Activated CD4-positive, alpha-beta memory T cell treated with anti-CD3 and anti-CD28 coated beads for 36 hours (primary cell): Measurements from ENCODE around the gene GSKIP. TPM values are rescaled to one million over a fixed set of nuclear protein-coding genes. Genes with fewer than 3 reads are reported as not detected.

Source experiments
- CTCF ChIA-PET: fragments of 350-600 bp; sonication (Branson Sonifier 250); formaldehyde crosslinking; loops from one replicate; lab custom pipeline; 2021; ENCODE audit warnings: antibody characterized with exemption, inconsistent platforms; lab: Charles Lee
- POLR2A ChIA-PET: fragments of 350-600 bp; sonication (Branson Sonifier 250); formaldehyde crosslinking; loops from one replicate; lab custom pipeline; 2021; ENCODE audit warnings: antibody characterized with exemption; lab: Charles Lee
- DNase-seq: peaks from one replicate; pipeline ENCODE4 v3.0.0-alpha.2; 2020
- H3K27ac Mint-ChIP-seq: one replicate; pipeline ENCODE4 v1.8.0; 2021; ENCODE audit warnings: mixed read lengths
- H3K27me3 Mint-ChIP-seq: one replicate; pipeline ENCODE4 v1.8.0; 2021; ENCODE audit warnings: mixed read lengths
- H3K36me3 Mint-ChIP-seq: one replicate; pipeline ENCODE4 v1.8.0; 2021; ENCODE audit warnings: mixed read lengths
- H3K4me1 Mint-ChIP-seq: one replicate; pipeline ENCODE4 v1.8.0; 2021; ENCODE audit warnings: low read depth, mixed read lengths
- H3K4me3 Mint-ChIP-seq: one replicate; pipeline ENCODE4 v1.8.0; 2021; ENCODE audit warnings: mild to moderate bottlenecking, mixed read lengths
- H3K9me3 Mint-ChIP-seq: one replicate; pipeline ENCODE4 v1.8.0; 2021; ENCODE audit warnings: mixed read lengths
- intact Hi-C: fragments of 100-400 bp; cut with micrococcal nuclease; formaldehyde crosslinking; loops from one replicate; pipeline ENCODE4 v1.15.1; 2023
- total RNA-seq, 2 experiments: library from RNA; stranded (reverse); gene quantifications; one replicate each; pipeline ENCODE4 v1.2.3, GENCODE V29; 2021

GSKIP gene
- total RNA-seq, 2 experiments from 2014 or later: 22.8 to 29.7 TPM

DNA sequence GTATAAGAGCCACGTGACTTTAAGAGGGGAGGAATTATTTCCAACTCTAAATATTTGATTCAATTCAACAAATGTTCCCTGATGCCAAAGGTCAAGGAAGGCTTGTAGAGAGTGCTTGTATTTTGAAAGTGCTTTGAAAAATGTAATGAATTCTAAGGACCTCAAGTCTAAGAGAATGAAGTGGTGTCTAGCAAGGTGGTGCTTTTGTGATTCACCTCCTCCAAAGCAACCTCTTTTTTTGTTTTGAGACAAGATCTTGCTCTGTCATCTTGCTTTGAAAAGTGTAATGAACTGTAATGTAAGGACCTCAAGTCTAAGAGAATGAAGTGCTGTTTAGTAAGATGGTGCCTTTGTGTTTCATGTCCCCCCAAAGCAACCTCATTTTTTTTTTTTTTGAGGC is 42.4 kb downstream of the GSKIP start:
- H3K4me3 Mint-ChIP-seq: no peak overlapping the region
- intact Hi-C loops: no loop called here
- DNase-seq: no peak
- H3K27ac Mint-ChIP-seq: no peak overlapping the region
- POLR2A ChIA-PET: no interaction called here
- no peaks in the 10 kb centered on the region for H3K4me1 Mint-ChIP-seq
- H3K27me3 Mint-ChIP-seq: peaks cover 1% of the 10 kb centered on the region
- H3K36me3 Mint-ChIP-seq: no peaks in the 10 kb centered on the region
- no peaks in the 10 kb centered on the region for H3K9me3 Mint-ChIP-seq
- CTCF ChIA-PET: no interaction called here

- Mint-ChIP-seq H3K27ac (no peak overlapping the region), H3K27me3 (peaks cover 1% of the 10 kb centered on the region), H3K9me3 (no peaks in the 10 kb centered on the region), H3K4me3 (no peak overlapping the region), H3K36me3 (no peaks in the 10 kb centered on the region), H3K4me1 (no peaks in the 10 kb centered on the region)
- ChIA-PET POLR2A (no interaction called here), CTCF (interaction anchor here (0.7 kb wide), 1 partner anchor 9 kb away, joined by 3 read pairs; no protein-coding TSS in a partner anchor)
- intact Hi-C loops: no loop called here
- no peak for DNase-seq
Observed at GRCh38 chr14:96407935-96408570, 44.7 kb downstream of the GSKIP start.

DNA sequence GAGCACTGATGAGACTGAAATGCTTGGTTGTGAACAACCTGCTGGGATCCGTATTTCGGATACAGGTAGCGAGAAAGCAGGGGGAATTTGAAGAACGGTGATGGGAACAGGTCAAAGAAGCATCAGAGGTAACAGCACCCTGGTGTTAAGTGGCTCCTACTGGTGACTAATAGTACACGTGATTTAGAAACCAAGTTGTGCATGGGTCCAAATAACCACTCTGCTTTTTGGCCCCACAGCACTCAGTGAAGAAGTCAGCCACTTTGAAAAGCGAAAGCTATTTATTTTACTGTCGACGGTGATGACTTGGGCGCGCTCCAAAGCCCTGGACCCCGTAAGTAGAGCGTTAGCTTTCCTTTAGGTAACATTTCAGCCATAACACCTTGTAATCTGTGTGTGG is 45.3 kb downstream of the GSKIP start:
- no peak for DNase-seq
- intact Hi-C loops: no loop called here
- Mint-ChIP-seq H3K9me3 (no peaks in the 10 kb centered on the region), H3K36me3 (no peaks in the 10 kb centered on the region), H3K27ac (no peak overlapping the region), H3K4me1 (no peaks in the 10 kb centered on the region), H3K27me3 (peaks cover 1% of the 10 kb centered on the region), H3K4me3 (no peak overlapping the region)
- CTCF ChIA-PET: no interaction called here
- POLR2A ChIA-PET: no interaction called here

DNA sequence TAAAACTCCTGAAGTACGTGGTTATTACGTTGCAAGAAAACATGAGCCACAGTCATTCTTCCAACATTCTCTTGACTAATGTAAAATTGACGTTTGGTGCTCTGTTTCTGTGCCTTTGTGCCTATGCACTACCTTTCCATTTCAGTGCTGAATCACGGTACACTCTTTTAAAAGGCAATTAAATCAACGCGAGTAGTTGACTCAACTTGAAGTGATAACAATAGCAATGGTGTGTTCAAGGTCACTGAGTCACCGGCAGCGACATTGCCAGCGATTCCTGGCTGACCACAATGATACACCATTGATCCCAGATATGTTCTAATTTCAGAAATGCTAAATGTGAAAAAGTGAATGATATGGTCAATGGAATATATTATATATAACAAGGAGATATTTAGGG is 46.4 kb downstream of the GSKIP start:
- intact Hi-C loops: no loop called here
- DNase-seq: no peak
- Mint-ChIP-seq H3K27me3 (no peaks in the 10 kb centered on the region), H3K9me3 (no peaks in the 10 kb centered on the region), H3K4me3 (no peak overlapping the region), H3K4me1 (no peaks in the 10 kb centered on the region), H3K27ac (no peak overlapping the region), H3K36me3 (no peaks in the 10 kb centered on the region)
- CTCF ChIA-PET: no interaction called here
- POLR2A ChIA-PET: no interaction called here

GRCh38 chr14:96410119-96410518 is 46.8 kb downstream of the GSKIP start:
- no peaks in the 10 kb centered on the region for H3K36me3 Mint-ChIP-seq
- intact Hi-C loops: no loop called here
- DNase-seq: no peak
- CTCF ChIA-PET: no interaction called here
- no peak overlapping the region for H3K27ac Mint-ChIP-seq
- H3K4me3 Mint-ChIP-seq: no peak overlapping the region
- POLR2A ChIA-PET: no interaction called here
- H3K27me3 Mint-ChIP-seq: no peaks in the 10 kb centered on the region
- H3K4me1 Mint-ChIP-seq: no peaks in the 10 kb centered on the region
- H3K9me3 Mint-ChIP-seq: no peaks in the 10 kb centered on the region

DNA sequence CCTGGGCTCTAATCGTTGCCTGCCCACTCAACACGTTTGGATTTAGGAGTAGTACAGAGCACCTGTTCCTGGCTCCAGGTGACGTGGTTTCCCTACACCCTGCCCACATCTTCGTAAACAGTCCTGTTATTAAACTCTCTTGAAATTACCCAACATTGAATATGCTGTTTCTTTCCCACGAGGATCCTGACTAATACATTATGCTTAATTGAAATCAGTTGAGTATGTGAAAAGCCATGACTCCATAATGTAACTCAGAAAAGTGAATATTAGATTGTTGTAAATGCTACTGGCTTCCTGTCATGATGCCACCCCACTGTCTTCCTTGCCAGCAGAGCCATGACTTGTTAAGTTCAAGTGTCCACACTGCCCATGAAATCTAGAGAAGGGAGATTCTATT is 50.2 kb downstream of the GSKIP start:
- H3K4me3 Mint-ChIP-seq: no peak overlapping the region
- intact Hi-C loops: no loop called here
- DNase-seq: no peak
- no peaks in the 10 kb centered on the region for H3K9me3 Mint-ChIP-seq
- H3K27me3 Mint-ChIP-seq: no peaks in the 10 kb centered on the region
- H3K36me3 Mint-ChIP-seq: no peaks in the 10 kb centered on the region
- no peaks in the 10 kb centered on the region for H3K4me1 Mint-ChIP-seq
- no peak overlapping the region for H3K27ac Mint-ChIP-seq
- POLR2A ChIA-PET: no interaction called here
- CTCF ChIA-PET: no interaction called here

- Mint-ChIP-seq H3K9me3 (no peaks in the 10 kb centered on the region), H3K27me3 (no peaks in the 10 kb centered on the region), H3K4me3 (no peak overlapping the region), H3K36me3 (no peaks in the 10 kb centered on the region), H3K27ac (no peak overlapping the region), H3K4me1 (no peaks in the 10 kb centered on the region)
- DNase-seq: no peak
- ChIA-PET CTCF (interaction anchor here (0.6 kb wide), 1 partner anchor 8 kb away, joined by 3 read pairs; no protein-coding TSS in a partner anchor), POLR2A (no interaction called here)
- intact Hi-C loops: no loop called here
Observed at GRCh38 chr14:96415559-96415958, 52.2 kb downstream of the GSKIP start.

- no peaks in the 10 kb centered on the region for H3K9me3 Mint-ChIP-seq
- no peaks in the 10 kb centered on the region for H3K4me1 Mint-ChIP-seq
- intact Hi-C loops: no loop called here
- no peak overlapping the region for H3K4me3 Mint-ChIP-seq
- ChIA-PET POLR2A (no interaction called here), CTCF (interaction anchor here (0.6 to 1.1 kb wide), 2 partner anchors 7 to 9 kb away, joined by 3 read pairs; no protein-coding TSS in a partner anchor)
- no peaks in the 10 kb centered on the region for H3K36me3 Mint-ChIP-seq
- no peak for DNase-seq
- no peak overlapping the region for H3K27ac Mint-ChIP-seq
- no peaks in the 10 kb centered on the region for H3K27me3 Mint-ChIP-seq
Observed at GRCh38 chr14:96416292-96416691, 53.0 kb downstream of the GSKIP start.

- ChIA-PET POLR2A (no interaction called here), CTCF (interaction anchor here (1.1 kb wide), 1 partner anchor 10 kb away, joined by 3 read pairs; no protein-coding TSS in a partner anchor)
- Mint-ChIP-seq H3K36me3 (no peaks in the 10 kb centered on the region), H3K27ac (no peak overlapping the region), H3K4me3 (no peak overlapping the region), H3K27me3 (no peaks in the 10 kb centered on the region), H3K9me3 (no peaks in the 10 kb centered on the region), H3K4me1 (no peaks in the 10 kb centered on the region)
- DNase-seq: no peak
- intact Hi-C loops: no loop called here
Observed at GRCh38 chr14:96417254-96417653, 53.9 kb downstream of the GSKIP start.

GRCh38 chr14:96418075-96418474 is 54.7 kb downstream of the GSKIP start:
- no peaks in the 10 kb centered on the region for H3K9me3 Mint-ChIP-seq
- CTCF ChIA-PET: no interaction called here
- POLR2A ChIA-PET: no interaction called here

GRCh38 chr14:96421236-96421635 is 57.9 kb downstream of the GSKIP start:
- ChIA-PET POLR2A (no interaction called here), CTCF (interaction anchor here (1.6 kb wide), 1 partner anchor 39 kb away, joined by 4 read pairs; no protein-coding TSS in a partner anchor)
- Mint-ChIP-seq H3K9me3 (no peaks in the 10 kb centered on the region), H3K27ac (no peak overlapping the region), H3K4me1 (no peaks in the 10 kb centered on the region), H3K4me3 (no peak overlapping the region), H3K36me3 (no peaks in the 10 kb centered on the region), H3K27me3 (peaks cover 3% of the 10 kb centered on the region)
- DNase-seq: no peak
- intact Hi-C loops: no loop called here

More at GRCh38 chr14:96418075-96418474, 54.7 kb downstream of the GSKIP start:
- Mint-ChIP-seq H3K4me1 (no peaks in the 10 kb centered on the region), H3K27ac (no peak overlapping the region), H3K36me3 (no peaks in the 10 kb centered on the region), H3K27me3 (no peaks in the 10 kb centered on the region), H3K4me3 (no peak overlapping the region)
- intact Hi-C loops: no loop called here
- no peak for DNase-seq

DNA sequence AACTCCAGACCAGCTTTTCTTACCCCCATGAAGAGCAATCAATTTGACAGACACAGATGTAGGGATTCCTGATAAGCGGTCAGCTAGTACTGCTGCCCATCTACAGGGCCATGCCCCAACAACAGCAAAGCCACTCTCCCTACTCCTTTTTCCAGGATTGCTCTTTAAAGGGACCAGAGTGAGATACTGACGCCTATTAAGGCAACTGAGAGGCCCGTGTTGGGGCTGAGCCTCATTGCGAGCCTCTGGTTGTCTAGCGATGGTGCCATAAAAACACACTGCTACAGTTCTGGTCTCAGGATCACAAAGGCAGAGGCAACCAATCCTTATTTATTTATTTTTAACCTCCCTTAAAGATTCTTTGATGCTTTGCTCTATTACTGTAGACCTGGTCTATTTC is 59.7 kb downstream of the GSKIP start:
- Mint-ChIP-seq H3K4me3 (no peak overlapping the region), H3K27ac (no peak overlapping the region), H3K27me3 (peaks cover 3% of the 10 kb centered on the region), H3K36me3 (no peaks in the 10 kb centered on the region), H3K4me1 (no peaks in the 10 kb centered on the region), H3K9me3 (no peaks in the 10 kb centered on the region)
- intact Hi-C loops: no loop called here
- no peak for DNase-seq
- ChIA-PET POLR2A (no interaction called here), CTCF (interaction anchor here (1.0 to 2.6 kb wide), 4 partner anchors 7 to 146 kb away, joined by 3 to 13 read pairs (median 4); no protein-coding TSS in a partner anchor)
